GM23248 (cell line): Measurements from ENCODE around the gene KRT13.

ENCODE experiments used
- EZH2 ChIP-seq: fragments of 200-600 bp; sonication (generic); IDR thresholded peaks from 2 replicates; pipeline ENCODE4 v1.6.1; 2018; ENCODE audit warnings: antibody characterized with exemption, mild to moderate bottlenecking; ENCODE audit not compliant: insufficient read depth, poor library complexity, severe bottlenecking
- EZH2phosphoT487 ChIP-seq: fragments of 200-600 bp; sonication (generic); IDR thresholded peaks from 2 replicates; pipeline ENCODE4 v1.6.1; 2018; ENCODE audit warnings: antibody characterized with exemption, moderate library complexity, mild to moderate bottlenecking, low read depth; ENCODE audit not compliant: insufficient read depth

DNA sequence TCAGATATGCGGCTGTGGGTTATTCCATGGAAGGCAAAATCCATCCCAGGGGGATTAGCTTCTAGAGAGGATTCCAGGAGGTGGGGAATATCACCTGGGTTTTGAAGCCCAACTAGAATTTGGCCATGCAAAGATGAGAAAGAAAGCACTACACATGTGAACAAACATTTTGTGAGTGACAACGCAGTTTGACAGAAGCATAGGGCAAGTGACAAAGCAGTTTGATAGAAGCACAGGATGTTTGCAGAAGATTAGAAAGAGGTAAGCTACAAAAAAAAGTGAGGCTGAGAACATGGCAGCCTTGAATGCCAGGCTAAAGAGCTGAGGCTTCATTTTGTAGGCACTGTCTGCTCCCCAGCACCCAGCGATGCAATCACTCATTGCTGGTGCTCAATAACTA lies 52.3 kb downstream of the KRT13 start:
- TF ChIP-seq EZH2: no peak
- no peak for TF ChIP-seq EZH2phosphoT487
